ENCODE data around the gene USO1.
"Not testable (repeated sequence)": the region's sequence is repeated elsewhere in the genome, so short reads cannot be mapped to it uniquely, and the experiment has no call there.

Gene USO1

GRCh38 chr4:75724066-75724866 is at the start of gene USO1:
TSS of gene USO1 (plus strand) at chr4:75724577. CDS start at chr4:75724820, 243 bp downstream.
- peak; percentile 95 for DNase-seq

GRCh38 chr4:75675004-75675531 is 49.3 kb upstream of the USO1 start:
- DNase-seq = no peak

- no peak for DNase-seq
These were observed 45.9 kb upstream of the USO1 start for GRCh38 chr4:75678473-75678872.

- no peak for DNase-seq
These were observed 45.4 kb upstream of the USO1 start for GRCh38 chr4:75678965-75679364.

- DNase-seq = no peak
These were observed 44.4 kb upstream of the USO1 start for GRCh38 chr4:75679876-75680575.

GRCh38 chr4:75683482-75684155 is 40.8 kb upstream of the USO1 start:
- DNase-seq = no peak

GRCh38 chr4:75685546-75686189 is 38.7 kb upstream of the USO1 start:
- DNase-seq = no peak

GRCh38 chr4:75686346-75686745 is 38.0 kb upstream of the USO1 start:
- DNase-seq = no peak

- DNase-seq = not testable (repeated sequence)
These were observed 37.3 kb upstream of the USO1 start for GRCh38 chr4:75687125-75687524.

- not testable (repeated sequence) for DNase-seq
These were observed 32.3 kb upstream of the USO1 start for GRCh38 chr4:75692066-75692465.

GRCh38 chr4:75696071-75696470 is 28.3 kb upstream of the USO1 start:
- DNase-seq = no peak

- no peak for DNase-seq
These were observed 27.8 kb upstream of the USO1 start for GRCh38 chr4:75696581-75696980.

- DNase-seq = no peak
These were observed 26.0 kb upstream of the USO1 start for GRCh38 chr4:75698162-75698962.

GRCh38 chr4:75698963-75699228 is 25.5 kb upstream of the USO1 start:
- no peak for DNase-seq

GRCh38 chr4:75699299-75699698 is 25.1 kb upstream of the USO1 start:
- DNase-seq = no peak

GRCh38 chr4:75702919-75703411 is 21.4 kb upstream of the USO1 start:
- DNase-seq = no peak

GRCh38 chr4:75705198-75705977 is 19.0 kb upstream of the USO1 start:
- DNase-seq = no peak

- DNase-seq = no peak
These were observed 16.1 kb upstream of the USO1 start for GRCh38 chr4:75708218-75708691.

GRCh38 chr4:75710246-75710645 is 14.1 kb upstream of the USO1 start:
- DNase-seq = no peak

GRCh38 chr4:75714011-75714410 is 10.4 kb upstream of the USO1 start:
- no peak for DNase-seq

- DNase-seq = no peak
These were observed 9.7 kb upstream of the USO1 start for GRCh38 chr4:75714704-75715103.

Data from NCI-H345 (cell line).